HG02885 (cell line): ENCODE measurements around the gene ZNF839.
"Not testable (repeated sequence)": the region's sequence is repeated elsewhere in the genome, so short reads cannot be mapped to it uniquely, and the experiment has no call there.

Experiments used
- ATAC-seq: cut with Tn5 transposase; IDR thresholded peaks from one replicate; pipeline ENCODE4 v1.9.1; 2021; ENCODE audit warnings: mild to moderate bottlenecking; ENCODE audit not compliant: unreplicated experiment, poor library complexity

Gene ZNF839

GRCh38 chr14:102333795-102334705 lies 14.5 kb downstream of the ZNF839 start:
- ATAC-seq: no peak

GRCh38 chr14:102335163-102335562 lies 15.6 kb downstream of the ZNF839 start:
- no peak for ATAC-seq

DNA sequence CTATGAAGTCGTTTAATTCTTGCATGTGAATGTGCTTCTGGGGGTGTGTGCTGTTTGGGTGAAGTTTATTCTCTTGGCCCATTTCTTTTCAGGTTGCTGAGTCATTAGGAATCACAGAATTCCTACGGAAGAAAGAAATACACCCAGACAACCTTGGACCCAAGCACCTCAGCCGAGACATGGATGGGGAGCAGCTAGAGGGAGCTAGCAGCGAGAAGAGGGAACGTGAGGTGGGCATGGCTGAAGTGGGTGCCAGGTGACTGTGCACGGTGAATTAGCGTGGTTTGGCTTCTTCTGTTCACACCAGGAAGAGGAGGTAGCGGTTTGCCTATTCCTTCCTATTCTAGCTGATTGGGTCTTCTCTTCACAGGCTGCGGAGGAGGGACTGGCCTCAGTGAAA lies 19.2 kb downstream of the ZNF839 start:
- no peak for ATAC-seq

- ATAC-seq: no peak
Measured at GRCh38 chr14:102341566-102341965, 22.0 kb downstream of the ZNF839 start.

GRCh38 chr14:102342238-102342637 lies 22.7 kb downstream of the ZNF839 start:
- ATAC-seq: no peak

DNA sequence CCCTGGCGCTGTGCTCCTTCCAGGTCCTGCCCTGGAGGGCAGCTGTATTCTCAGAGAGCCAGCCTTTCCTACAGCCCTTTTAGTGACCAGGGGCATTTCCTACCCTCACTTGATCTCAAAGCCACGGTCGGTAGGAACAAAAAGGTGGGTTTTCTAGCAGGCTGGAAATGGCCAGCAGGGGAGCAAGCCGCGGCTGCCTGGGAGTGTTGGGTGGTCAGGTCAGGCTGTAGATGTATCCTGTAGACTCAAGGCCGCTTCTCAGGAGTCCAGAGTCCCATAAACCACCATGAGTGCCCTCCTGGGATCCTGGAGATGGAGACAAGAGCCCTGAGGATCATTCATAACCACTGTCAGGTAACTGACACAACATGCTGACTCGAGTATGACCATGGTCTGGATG lies 24.5 kb downstream of the ZNF839 start:
- ATAC-seq: no peak

GRCh38 chr14:102344485-102344884 lies 24.9 kb downstream of the ZNF839 start:
- ATAC-seq: no peak

DNA sequence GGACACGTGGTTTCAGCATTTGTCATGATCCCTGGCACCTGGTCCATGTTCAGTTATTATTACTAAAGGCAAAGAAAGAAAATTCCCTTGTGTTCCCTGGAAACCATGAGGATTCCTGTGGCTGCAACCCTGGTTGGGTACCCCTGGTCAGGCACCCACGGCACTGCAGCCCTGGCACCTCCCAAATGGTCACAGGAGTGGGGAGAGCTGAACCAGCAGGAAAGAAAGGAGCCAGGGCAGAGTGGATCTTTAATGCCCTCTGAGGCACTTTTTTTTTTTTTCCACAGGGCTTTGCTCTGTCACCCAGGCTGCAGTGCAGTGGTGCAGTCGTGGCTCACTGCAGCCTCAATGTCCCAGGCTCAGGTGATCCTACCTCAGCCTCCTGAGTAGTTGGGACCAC lies 25.7 kb downstream of the ZNF839 start:
- no peak for ATAC-seq

DNA sequence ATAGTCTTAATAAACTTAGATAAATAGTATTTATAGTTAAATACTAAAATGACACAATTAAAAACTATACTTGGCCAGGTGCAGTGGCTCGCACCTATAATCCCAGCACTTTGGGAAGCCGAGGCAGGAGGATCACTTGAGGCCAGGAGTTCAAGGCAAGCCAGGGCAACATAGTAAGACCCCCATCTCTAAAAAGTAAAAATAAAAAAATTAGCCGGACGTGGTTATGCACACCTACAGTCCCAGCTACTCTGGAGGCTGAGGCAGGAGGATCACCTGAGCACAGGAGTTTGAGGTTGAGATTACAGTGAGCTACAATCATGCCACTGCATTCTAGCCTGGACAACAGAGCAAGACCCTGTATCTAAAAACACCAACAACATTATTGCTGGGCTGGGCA lies 27.1 kb downstream of the ZNF839 start:
- ATAC-seq: no peak

GRCh38 chr14:102348376-102348775 lies 28.8 kb downstream of the ZNF839 start:
- ATAC-seq: no peak

GRCh38 chr14:102351023-102351422 lies 31.5 kb downstream of the ZNF839 start:
- no peak for ATAC-seq

DNA sequence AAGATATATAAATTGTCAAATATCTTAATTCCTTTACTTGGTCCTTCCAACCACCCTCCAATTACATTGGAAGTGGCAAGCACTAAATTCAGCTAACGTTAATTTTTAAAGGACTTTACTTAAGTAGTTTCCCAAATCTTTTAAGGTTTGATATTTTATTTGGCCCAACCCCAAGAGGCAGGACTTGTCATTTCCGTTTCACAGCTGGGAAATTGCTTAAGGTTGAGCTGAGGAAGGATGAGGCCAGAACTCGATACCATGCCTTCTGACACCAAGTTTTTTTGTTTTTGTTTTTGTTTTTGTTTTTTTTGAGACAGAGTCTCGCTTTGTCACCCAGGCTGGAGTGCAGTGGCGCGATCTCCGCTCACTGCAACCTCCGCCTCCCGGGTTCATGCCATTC lies 32.0 kb downstream of the ZNF839 start:
- not testable (repeated sequence) for ATAC-seq

GRCh38 chr14:102352213-102352612 lies 32.7 kb downstream of the ZNF839 start:
- ATAC-seq: no peak

DNA sequence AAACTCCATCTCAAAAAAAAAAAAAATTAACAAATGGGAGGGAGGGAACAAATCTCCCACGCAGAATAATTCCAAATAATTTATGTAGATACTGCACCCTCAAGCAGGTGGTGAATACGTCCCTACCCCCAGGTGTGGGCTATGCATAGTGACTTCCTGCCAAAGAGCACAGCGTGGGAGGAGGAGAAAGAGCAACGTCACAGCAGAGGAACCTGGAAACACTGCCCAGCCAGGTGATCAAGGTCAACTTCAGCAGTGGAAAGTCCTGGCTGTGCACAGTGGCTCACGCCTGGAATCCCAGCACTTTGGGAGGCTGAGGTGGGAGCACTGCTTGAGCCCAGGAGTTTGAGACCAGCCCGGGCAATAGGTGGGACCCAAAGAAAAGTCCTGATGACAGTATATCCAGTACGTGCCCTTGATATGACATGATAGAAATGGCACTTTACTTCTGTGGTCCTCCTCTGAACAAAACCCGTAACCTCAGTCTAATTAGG lies 33.6 kb downstream of the ZNF839 start:
- ATAC-seq: no peak

DNA sequence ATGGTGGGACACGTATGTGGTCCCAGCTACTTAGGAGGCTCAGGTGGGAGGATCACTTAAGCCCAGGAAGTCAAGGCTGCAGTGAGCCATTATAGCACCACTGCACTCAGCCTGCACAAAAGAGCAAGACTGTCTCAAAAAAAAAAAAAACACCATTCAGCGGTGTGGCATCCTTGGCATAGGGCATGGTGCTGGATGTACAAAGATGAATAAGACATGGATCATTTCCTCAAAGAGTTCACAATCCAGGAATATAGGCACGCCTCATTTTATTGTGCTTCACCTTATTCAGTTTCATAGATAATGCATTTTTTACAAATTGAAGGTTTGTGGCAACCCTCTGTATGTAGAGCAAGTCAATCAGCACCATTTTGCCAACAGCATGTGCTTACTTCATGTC lies 36.7 kb downstream of the ZNF839 start:
- ATAC-seq: no peak

DNA sequence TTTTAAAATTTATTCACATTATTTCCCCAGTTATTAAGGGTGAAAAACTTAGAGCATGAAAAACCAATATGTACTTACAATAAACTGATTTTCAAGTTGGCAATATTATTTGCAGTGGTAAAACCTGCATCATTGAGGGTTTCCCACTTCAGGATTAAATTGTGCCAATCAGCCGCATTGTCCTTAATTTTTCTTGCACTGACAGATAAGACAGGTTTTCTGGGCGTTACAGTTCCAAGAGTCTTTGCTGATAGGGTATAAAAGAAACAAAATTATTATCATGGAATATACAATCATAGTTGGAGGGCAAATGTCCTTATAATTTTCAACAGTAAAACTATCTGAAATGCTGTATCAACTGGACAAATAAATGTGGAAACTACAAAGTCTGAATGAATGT lies 39.8 kb downstream of the ZNF839 start:
- no peak for ATAC-seq

DNA sequence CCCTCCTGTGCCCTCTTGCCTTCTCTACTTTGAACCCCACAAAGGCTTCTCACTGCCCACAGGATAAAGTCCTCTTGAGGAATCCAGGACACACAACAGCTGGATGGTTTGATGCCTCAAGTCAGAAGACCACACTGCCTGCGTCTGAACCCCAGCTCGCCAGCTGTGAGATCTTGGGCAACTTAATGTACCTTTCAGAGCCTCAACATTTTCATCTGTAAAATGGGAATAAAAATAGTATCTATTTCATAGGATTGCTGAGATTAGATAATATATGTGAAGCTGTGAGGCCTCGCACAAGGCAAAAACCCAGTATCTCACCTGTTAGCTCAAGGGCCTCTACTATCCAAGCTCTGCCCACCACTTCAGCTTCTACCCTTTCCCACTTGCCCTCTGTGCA lies 40.8 kb downstream of the ZNF839 start:
- ATAC-seq: no peak

- no peak for ATAC-seq
Measured at GRCh38 chr14:102362084-102362483, 42.5 kb downstream of the ZNF839 start.

DNA sequence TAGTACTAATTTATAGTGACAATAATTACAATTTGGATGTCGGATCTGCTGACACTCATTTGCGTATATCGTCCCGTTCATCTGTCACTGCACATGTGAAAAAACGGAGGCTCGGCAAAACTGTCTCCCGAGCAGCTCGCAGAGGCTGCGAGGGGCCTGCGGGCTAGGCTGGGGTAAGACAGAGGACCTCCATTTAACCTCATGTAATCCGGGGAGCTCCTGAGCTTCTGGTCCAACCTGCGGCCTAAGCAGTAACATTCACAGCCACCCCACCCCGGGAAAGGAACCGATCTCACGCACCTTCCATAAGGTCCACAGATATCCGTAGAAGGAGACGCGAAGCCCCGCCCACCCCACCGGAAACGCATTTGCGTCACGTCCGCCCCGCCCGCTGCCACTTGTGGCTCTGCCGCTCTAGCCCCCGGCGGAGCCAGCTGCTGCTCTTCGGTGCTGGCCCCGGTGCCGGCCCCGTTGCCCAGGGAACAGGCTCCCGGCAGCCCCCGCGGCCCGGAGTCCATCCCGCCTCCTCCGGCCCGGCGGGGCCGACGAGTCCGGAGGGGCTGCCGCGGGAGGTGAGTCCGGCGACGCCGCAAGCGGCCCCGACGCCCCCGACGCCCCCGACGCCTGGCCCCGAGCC lies 43.1 kb downstream of the ZNF839 start, which contains the start of the genes CINP and TECPR2:
TSS of gene CINP (minus strand) at position 346 of the 637 bp plus-strand sequence. CDS start at position 307, 39 bp downstream.
TSS of gene TECPR2 (plus strand) at position 397 of the 637 bp plus-strand sequence. CDS start 13,781 bp downstream, outside the sequence.
- ATAC-seq: peak; percentile 95

GRCh38 chr14:102363182-102363943 lies 43.8 kb downstream of the ZNF839 start:
- peak; percentile 23 for ATAC-seq
